DOHH2 (cell line): ENCODE measurements around the gene ERC2.

Experiments
- H3F3A ChIP-seq: fragments of 200-600 bp; sonication (generic), shearing (Covaris generic); 2 replicates; pipeline ENCODE4 v1.6.0; 2016; ENCODE audit warnings: antibody characterized with exemption, mild to moderate bottlenecking; ENCODE audit not compliant: control insufficient read depth, insufficient read depth
- H3K27ac ChIP-seq: fragments of 200-600 bp; sonication (generic); 2 replicates; pipeline ENCODE4 v1.5.1; 2014; ENCODE audit warnings: low read depth, mild to moderate bottlenecking, low read length, moderate library complexity
- H3K27me3 ChIP-seq: fragments of 200-600 bp; sonication (generic); 2 replicates; pipeline ENCODE4 v1.6.1; 2014; ENCODE audit warnings: mild to moderate bottlenecking, low read length, mixed read lengths; ENCODE audit not compliant: control insufficient read depth
- H3K36me3 ChIP-seq: fragments of 200-600 bp; sonication (generic); 2 replicates; pipeline ENCODE4 v1.6.1; 2014; ENCODE audit warnings: mild to moderate bottlenecking, low read length, moderate library complexity, mixed read lengths; ENCODE audit not compliant: control insufficient read depth
- H3K4me1 ChIP-seq: fragments of 200-600 bp; sonication (generic); 2 replicates; pipeline ENCODE4 v1.6.1; 2014; ENCODE audit warnings: mild to moderate bottlenecking, low read length, mixed read lengths; ENCODE audit not compliant: control insufficient read depth
- H3K4me2 ChIP-seq: fragments of 200-600 bp; sonication (generic); 2 replicates; pipeline ENCODE4 v1.6.0; 2014; ENCODE audit warnings: mild to moderate bottlenecking, low read length, moderate library complexity
- H3K4me3 ChIP-seq: fragments of 200-600 bp; sonication (generic); 2 replicates; pipeline ENCODE4 v1.5.1; 2014; ENCODE audit warnings: mild to moderate bottlenecking, low read length, mixed read lengths
- H3K79me2 ChIP-seq: fragments of 200-600 bp; sonication (generic); 2 replicates; pipeline ENCODE4 v1.6.1; 2014; ENCODE audit warnings: mild to moderate bottlenecking, low read length, mixed read lengths; ENCODE audit not compliant: control insufficient read depth
- H3K9me2 ChIP-seq: fragments of 200-600 bp; sonication (generic); replicated peaks from 2 replicates; pipeline ENCODE4 v1.6.1; 2014; ENCODE audit warnings: mild to moderate bottlenecking, low read length, mixed read lengths; ENCODE audit not compliant: control insufficient read depth
- H3K9me3 ChIP-seq: fragments of 200-600 bp; sonication (generic); 2 replicates; pipeline ENCODE4 v1.6.1; 2014; ENCODE audit warnings: antibody characterized with exemption, low read length, mixed read lengths; ENCODE audit not compliant: control insufficient read depth, insufficient read depth
- H4K20me1 ChIP-seq: fragments of 200-600 bp; sonication (generic); 2 replicates; pipeline ENCODE4 v1.6.0; 2014; ENCODE audit warnings: low read depth, mild to moderate bottlenecking, antibody characterized with exemption, low read length, moderate library complexity; ENCODE audit not compliant: control insufficient read depth, insufficient read depth
- EZH2phosphoT487 ChIP-seq: fragments of 200-600 bp; sonication (generic); IDR thresholded peaks from 2 replicates; pipeline ENCODE4 v1.6.1; 2017; ENCODE audit warnings: borderline replicate concordance, mild to moderate bottlenecking, antibody characterized with exemption, low read length, moderate library complexity, mixed read lengths
- TF ChIP-seq, protein P1 (sequence below): fragments of 200-600 bp; sonication (generic); IDR thresholded peaks from one replicate; pipeline ENCODE4 v1.5.1; 2014; ENCODE audit warnings: antibody characterized with exemption, mild to moderate bottlenecking, low read depth, low read length; ENCODE audit not compliant: poor library complexity, severe bottlenecking

The ERC2 gene

DNA sequence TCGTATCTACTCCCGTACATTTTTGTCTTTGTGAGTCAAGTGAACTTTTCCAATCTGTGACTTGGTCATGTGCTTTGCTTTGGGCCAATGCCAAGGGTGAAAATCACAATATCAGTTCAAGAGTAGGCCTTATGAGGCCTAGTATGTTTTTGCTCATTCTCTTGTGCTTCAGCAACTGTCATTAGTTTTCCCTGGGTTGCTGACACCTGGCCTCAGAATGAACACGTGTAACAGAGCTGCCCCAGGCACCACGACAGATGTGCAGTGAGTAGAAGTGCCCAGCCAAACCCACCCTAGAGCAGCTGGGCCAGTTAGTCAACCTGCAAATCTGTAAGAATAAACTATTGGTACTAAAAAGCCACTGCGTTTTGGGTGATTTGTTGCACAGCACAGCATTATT lies 520.9 kb downstream of the ERC2 start:
- Histone ChIP-seq H3K27ac (no peak overlapping the region), H3F3A (no peaks in the 10 kb centered on the region), H3K9me2 (no peaks in the 10 kb centered on the region), H3K4me2 (no peak overlapping the region), H3K9me3 (no peaks in the 10 kb centered on the region), H3K27me3 (no peaks in the 10 kb centered on the region), H3K4me3 (no peak overlapping the region), H3K4me1 (no peaks in the 10 kb centered on the region), H3K36me3 (no peaks in the 10 kb centered on the region), H4K20me1 (no peaks in the 10 kb centered on the region), H3K79me2 (no peaks in the 10 kb centered on the region)
- TF ChIP-seq EZH2phosphoT487 = no peak
- TF ChIP-seq, protein P1, sequence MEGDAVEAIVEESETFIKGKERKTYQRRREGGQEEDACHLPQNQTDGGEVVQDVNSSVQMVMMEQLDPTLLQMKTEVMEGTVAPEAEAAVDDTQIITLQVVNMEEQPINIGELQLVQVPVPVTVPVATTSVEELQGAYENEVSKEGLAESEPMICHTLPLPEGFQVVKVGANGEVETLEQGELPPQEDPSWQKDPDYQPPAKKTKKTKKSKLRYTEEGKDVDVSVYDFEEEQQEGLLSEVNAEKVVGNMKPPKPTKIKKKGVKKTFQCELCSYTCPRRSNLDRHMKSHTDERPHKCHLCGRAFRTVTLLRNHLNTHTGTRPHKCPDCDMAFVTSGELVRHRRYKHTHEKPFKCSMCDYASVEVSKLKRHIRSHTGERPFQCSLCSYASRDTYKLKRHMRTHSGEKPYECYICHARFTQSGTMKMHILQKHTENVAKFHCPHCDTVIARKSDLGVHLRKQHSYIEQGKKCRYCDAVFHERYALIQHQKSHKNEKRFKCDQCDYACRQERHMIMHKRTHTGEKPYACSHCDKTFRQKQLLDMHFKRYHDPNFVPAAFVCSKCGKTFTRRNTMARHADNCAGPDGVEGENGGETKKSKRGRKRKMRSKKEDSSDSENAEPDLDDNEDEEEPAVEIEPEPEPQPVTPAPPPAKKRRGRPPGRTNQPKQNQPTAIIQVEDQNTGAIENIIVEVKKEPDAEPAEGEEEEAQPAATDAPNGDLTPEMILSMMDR = no peak

DNA sequence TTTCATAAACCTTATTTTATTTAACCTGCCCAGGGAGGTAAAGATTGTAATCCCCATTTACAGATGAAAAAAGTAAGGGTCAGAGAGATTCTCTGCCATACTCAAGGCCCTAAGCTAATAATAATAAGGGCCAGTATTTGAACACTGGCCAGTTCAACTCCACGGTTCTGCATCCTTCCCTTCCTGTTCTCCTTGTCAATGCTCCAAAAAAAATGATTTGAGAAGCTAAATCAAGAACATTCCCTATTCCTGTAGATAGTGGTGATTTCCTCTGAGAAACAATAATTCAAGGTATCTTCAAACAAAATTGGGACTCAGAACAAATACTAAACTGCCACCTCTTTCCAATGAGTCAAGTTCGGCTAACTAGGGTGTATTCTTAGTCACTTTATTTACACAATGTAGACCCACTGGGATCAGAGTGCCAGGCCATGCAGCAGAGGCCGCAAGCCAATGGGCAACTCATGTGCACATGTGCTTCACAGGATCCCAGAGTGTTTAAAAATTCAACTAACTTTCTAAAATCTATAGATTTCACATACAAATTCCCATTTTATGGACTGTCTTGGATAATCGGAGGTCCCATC lies 521.6 kb downstream of the ERC2 start:
- Histone ChIP-seq H3K4me3 (no peak overlapping the region), H3F3A (no peaks in the 10 kb centered on the region), H3K79me2 (no peaks in the 10 kb centered on the region), H4K20me1 (no peaks in the 10 kb centered on the region), H3K36me3 (no peaks in the 10 kb centered on the region), H3K27ac (no peak overlapping the region), H3K4me1 (no peaks in the 10 kb centered on the region), H3K9me3 (no peaks in the 10 kb centered on the region), H3K27me3 (no peaks in the 10 kb centered on the region), H3K9me2 (no peaks in the 10 kb centered on the region), H3K4me2 (no peak overlapping the region)
- TF ChIP-seq, protein P1 = no peak
- no peak for TF ChIP-seq EZH2phosphoT487

DNA sequence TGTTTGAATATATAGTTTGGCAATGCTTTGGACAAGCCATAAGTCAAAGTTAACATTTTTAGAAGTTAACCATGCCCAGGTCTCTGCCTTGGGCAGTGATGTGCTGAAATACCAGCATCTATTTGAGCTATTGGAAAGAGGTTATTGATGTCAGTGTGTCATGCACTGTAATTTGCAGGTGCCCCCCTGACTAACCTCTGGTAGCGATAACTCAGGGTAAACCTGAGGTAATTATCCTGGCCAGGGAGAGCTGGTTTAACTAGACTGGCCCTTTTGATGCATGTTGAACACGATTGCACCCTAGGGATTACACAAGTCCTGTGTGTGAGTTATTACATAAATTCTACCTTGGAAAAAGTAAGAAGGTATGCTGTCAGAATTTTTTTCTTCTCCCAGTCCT lies 525.4 kb downstream of the ERC2 start:
- Histone ChIP-seq H3K9me3 (no peaks in the 10 kb centered on the region), H3K9me2 (no peaks in the 10 kb centered on the region), H3K4me2 (no peak overlapping the region), H3F3A (no peaks in the 10 kb centered on the region), H3K27me3 (no peaks in the 10 kb centered on the region), H3K4me1 (no peaks in the 10 kb centered on the region), H3K36me3 (no peaks in the 10 kb centered on the region), H3K79me2 (no peaks in the 10 kb centered on the region), H3K27ac (no peak overlapping the region), H4K20me1 (no peaks in the 10 kb centered on the region), H3K4me3 (no peak overlapping the region)
- TF ChIP-seq, protein P1 = no peak
- no peak for TF ChIP-seq EZH2phosphoT487

DNA sequence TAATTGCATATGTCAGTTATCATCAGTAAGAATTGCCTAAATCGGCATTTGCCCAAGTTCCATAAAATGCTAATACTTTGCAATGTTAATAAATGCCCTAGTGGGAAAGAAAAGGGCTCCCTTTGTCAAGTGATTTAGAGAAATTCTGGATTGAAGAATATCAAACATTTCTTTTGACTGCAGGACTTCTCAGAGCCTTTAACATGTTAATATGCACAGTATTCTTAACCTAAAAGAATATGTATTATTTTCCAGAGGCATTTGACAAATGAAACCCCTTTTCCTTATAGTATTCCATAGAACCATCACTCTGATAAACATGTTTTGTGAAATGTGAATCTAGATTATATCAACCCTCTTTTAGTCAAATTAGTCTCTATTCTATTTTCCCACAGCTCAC lies 529.0 kb downstream of the ERC2 start:
- TF ChIP-seq, protein P1 = no peak
- no peak for TF ChIP-seq EZH2phosphoT487
- H3K4me2 ChIP-seq = no peak overlapping the region
- no peak overlapping the region for H3K27ac ChIP-seq
- no peaks in the 10 kb centered on the region for H3K79me2 ChIP-seq
- no peaks in the 10 kb centered on the region for H3K27me3 ChIP-seq
- no peaks in the 10 kb centered on the region for H4K20me1 ChIP-seq
- no peaks in the 10 kb centered on the region for H3K9me3 ChIP-seq
- no peaks in the 10 kb centered on the region for H3K36me3 ChIP-seq
- no peaks in the 10 kb centered on the region for H3F3A ChIP-seq
- no peak overlapping the region for H3K4me3 ChIP-seq
- no peaks in the 10 kb centered on the region for H3K4me1 ChIP-seq
- no peaks in the 10 kb centered on the region; the same call in 1 of the 2 replicates for H3K9me2 ChIP-seq
